ENCODE data around the gene ARID5B.

The ARID5B gene

DNA sequence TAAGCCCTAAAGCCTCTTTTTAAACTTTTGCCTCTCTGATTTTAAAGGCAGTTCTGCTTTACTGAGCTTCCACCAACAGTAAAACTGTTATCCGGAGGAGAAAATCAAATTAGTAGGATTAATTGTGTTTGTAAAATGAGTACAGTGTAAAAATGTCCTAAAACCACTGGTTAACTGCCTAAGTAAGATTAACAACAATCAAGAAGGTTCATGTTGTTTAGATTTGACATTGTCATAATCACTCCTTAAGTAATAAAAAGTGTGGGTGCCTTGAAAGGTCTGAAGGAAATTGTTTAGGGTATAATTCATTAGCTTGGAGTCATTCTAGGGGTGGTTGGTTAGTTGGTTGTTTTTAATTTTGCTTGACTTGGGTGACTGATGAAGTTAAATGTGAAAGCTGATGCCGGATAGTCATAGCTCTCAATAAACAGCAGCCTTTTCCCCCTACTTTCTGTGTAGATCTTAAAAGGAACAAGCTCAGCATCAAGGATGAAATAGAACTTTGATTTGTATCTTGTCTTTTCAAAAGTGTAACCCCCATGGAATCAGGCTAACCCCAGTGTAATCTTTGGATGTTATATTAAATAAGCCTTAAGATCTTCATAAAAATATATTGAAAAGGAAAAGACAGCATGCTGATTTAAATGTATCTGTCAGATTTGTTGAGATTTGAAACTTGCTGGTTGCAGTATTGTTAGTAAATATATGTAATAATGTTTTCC, 148.3 kb downstream of the ARID5B start:
- peak overlapping the region; percentile 64 for H3K4me3 ChIP-seq (ENCODE audit: low read depth, low read length)
- in situ Hi-C loops (cut with HindIII; ENCODE audit: low sequenced_read_pairs) = no loop called here
- no peak for TF ChIP-seq CTCF (IDR thresholded peaks at IDR 0.05; ENCODE audit: low read depth, low read length, missing control alignments)
- no peak for DNase-seq (ENCODE audit: low read depth)

GRCh38 chr10:62050346-62050892, 148.9 kb downstream of the ARID5B start:
- peak overlapping the region; percentile 64 for H3K4me3 ChIP-seq (ENCODE audit: low read depth, low read length)
- in situ Hi-C loops (cut with HindIII; ENCODE audit: low sequenced_read_pairs) = no loop called here
- no peak for DNase-seq (ENCODE audit: low read depth)
- TF ChIP-seq CTCF (IDR thresholded peaks at IDR 0.05; ENCODE audit: low read depth, low read length, missing control alignments) = no peak

- in situ Hi-C loops (cut with HindIII; ENCODE audit: low sequenced_read_pairs) = no loop called here
- TF ChIP-seq CTCF (IDR thresholded peaks at IDR 0.05; ENCODE audit: low read depth, low read length, missing control alignments) = no peak
- peak; percentile 64 for DNase-seq (ENCODE audit: low read depth)
- peak overlapping the region; percentile 64 for H3K4me3 ChIP-seq (ENCODE audit: low read depth, low read length)
These were observed 149.5 kb downstream of the ARID5B start for GRCh38 chr10:62050893-62051433.

DNA sequence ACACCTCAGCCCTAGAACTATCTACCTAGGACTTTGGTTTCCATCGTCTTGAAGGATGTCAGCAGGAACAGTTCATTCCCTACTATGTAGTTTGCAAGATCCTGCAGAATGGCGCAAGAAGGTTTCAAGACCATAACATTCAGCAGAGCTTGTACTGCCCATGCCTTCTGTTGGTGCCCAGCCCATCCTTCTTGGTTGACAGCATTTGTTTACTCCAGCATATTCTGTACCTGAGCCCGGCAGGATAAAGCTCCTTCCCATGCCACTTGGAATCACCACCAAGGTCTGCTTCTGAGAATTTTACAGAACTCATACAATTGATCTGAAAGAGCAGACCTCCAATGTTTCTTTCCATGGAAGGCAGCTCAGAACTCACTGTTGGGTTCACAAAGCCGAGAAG, 150.8 kb downstream of the ARID5B start:
- no peak overlapping the region for H3K4me3 ChIP-seq (ENCODE audit: low read depth, low read length)
- in situ Hi-C loops (cut with HindIII; ENCODE audit: low sequenced_read_pairs) = no loop called here
- no peak for TF ChIP-seq CTCF (IDR thresholded peaks at IDR 0.05; ENCODE audit: low read depth, low read length, missing control alignments)

DNA sequence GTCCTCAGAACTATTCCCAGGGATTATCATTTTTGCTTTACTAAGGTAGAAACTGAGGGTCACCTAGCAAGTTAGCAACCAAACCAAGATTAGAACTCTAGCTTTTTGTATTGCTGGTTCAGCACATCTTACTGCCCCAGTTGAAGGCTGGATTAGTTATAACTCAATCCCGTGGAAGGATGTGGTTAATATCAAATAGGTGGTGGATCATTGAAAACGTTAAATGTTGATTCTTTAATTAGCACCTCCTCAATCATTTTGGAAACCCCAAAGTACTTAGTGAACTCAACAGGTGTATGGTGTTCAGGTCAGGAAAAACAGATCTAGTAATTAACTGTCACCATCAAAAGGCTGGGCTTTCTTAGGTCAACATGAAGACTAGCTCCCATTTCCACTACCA, 152.4 kb downstream of the ARID5B start:
- TF ChIP-seq CTCF (IDR thresholded peaks at IDR 0.05; ENCODE audit: low read depth, low read length, missing control alignments) = no peak
- no peak overlapping the region for H3K4me3 ChIP-seq (ENCODE audit: low read depth, low read length)
- in situ Hi-C loops (cut with HindIII; ENCODE audit: low sequenced_read_pairs) = no loop called here
- DNase-seq (ENCODE audit: low read depth) = no peak

More for the DNA sequence above, 150.8 kb downstream of the ARID5B start:
- DNase-seq (ENCODE audit: low read depth) = no peak

- DNase-seq (ENCODE audit: low read depth) = no peak
- in situ Hi-C loops (cut with HindIII; ENCODE audit: low sequenced_read_pairs) = no loop called here
- no peak overlapping the region for H3K4me3 ChIP-seq (ENCODE audit: low read depth, low read length)
- TF ChIP-seq CTCF (IDR thresholded peaks at IDR 0.05; ENCODE audit: low read depth, low read length, missing control alignments) = no peak
These were observed 152.9 kb downstream of the ARID5B start for GRCh38 chr10:62054408-62054807.

Measured in astrocyte of the cerebellum (primary cell).